Activated T-cell treated with anti-CD3 and anti-CD28 coated beads, Interleukin-2, amount 50 U/mL, for 1 hour (primary cell): ENCODE results near the gene RASGRP3.

Source experiments
- DNase-seq: peaks from one replicate; pipeline ENCODE4 v3.0.0-alpha.2; 2020

RASGRP3 gene

GRCh38 chr2:33595385-33595784 is 118.9 kb downstream of the RASGRP3 start:
- no peak for DNase-seq

DNA sequence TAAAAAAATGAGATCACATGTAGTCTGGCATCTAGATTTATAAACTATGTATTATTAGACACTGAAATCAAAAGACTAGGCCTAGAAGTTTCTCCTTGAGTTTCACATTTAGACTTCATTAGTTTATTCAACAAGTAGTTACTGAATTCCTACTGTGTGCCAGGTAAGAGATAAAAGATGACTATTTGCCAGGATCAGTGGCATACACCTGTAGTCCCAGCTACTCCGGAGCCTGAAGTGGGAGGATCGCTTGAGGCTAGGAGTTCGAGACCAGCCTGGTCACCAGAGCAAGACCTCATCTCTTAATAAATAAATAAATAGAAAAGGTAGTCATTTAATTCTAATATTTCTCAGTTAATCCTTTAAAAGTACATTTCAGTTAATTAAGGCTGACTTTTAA is 120.6 kb downstream of the RASGRP3 start:
- DNase-seq: no peak

- DNase-seq: peak; percentile 44
These were observed 122.2 kb downstream of the RASGRP3 start for GRCh38 chr2:33598561-33599174.

GRCh38 chr2:33599175-33599942 is 122.9 kb downstream of the RASGRP3 start, which contains the start of gene FAM98A:
Gene FAM98A (minus strand): TSS chr2:33599299. CDS start chr2:33599221, 78 bp downstream.
- DNase-seq: peak; percentile 98

DNA sequence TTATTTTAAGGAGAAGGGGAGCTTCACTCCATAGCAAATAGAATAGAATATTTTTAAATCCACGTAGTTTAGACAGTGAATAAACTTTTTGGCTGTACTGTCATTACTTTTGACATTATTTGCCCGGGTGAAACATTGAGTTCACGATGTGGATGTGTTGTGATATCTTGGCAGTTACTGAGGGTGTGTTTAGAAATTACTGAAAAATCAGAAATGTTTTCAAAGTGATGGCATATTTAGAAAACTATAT is 123.4 kb downstream of the RASGRP3 start:
- DNase-seq: no peak

DNA sequence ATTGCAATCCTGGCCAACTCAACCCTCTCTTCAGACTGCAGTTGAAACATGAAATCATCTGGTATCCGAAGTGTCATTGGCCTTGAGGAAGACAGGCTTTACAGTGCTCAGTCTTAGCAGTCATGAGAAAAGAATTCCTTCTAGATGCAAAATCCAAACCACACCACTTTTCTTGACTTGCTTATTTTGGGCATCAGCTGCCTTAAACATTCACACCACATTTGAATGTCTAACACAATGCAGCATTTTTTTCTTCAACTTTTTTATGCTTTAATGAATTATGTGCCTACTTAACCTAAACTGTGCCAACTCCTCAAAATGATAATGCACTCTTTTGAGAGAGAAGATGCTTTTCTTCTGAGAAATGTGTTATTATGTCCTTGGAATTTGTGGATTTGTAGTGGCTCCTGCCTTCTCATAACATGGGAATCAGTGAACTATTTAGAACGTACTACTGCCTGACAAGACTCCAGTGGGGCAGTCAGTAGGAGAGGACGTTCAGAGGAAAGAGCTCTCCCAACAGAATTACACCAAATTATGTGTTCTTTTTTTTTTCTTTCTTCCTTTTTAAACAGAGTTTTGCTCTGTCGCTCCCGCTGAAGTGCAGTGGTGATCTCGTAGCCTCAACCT is 125.9 kb downstream of the RASGRP3 start:
- no peak for DNase-seq

DNA sequence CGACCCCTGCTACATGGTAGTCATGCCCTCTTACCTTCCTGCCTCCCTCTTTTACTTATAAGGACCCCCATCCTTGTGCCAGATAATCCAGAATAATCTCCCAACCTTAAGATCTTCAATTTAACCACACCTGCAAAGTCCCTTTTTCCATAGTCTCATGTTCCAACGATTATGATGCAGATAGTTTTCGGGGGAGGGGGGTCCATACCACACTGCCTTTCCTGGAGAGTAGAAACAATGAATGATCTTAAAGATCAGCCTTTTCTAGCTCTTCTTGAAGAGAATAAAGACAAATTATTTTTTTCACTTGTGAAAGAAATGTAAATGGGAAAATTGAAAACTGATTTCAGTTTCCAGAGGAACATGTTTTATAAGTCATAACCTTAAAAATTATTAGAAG is 127.0 kb downstream of the RASGRP3 start:
- DNase-seq: no peak

- DNase-seq: no peak
These were observed 128.6 kb downstream of the RASGRP3 start for GRCh38 chr2:33605056-33605455.

DNA sequence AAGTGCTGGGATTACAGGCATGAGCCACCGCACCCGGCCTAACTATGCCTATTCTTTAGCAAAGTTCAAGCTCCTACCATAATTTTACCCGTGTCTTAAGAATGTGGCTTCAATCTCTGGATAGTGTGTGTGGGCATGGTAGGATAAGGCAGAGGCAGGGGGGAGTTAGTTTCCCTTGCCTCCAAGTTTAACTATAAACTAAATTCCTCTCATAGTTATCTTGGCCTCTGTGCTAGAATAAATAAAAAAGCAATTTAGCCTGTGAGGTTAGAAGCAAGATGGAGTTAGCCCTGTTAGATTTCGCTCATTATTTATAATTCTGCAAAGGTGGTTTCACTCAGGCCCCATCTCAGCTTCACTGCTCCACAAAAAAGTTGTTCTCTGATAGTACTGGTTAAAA is 129.7 kb downstream of the RASGRP3 start:
- no peak for DNase-seq

DNA sequence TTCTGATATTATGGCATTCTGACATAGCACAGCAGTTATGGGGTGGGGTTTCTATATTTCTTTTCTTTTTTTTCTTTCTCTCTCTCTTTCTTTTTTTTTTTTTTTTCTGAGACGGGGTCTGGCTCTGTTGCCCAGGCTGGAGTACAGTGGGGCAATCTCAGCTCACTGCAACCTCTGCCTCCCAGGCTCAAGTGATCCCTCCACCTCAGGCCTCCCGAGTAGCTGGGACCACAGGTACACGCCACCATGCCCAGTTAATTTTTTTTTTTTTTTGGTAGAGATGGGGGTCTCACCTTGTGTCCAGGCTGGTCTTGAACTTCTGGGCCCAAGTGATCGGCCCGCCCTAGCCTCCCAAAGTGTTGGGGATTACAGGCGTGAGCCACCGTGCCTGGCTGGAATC is 130.2 kb downstream of the RASGRP3 start:
- no peak for DNase-seq

- DNase-seq: no peak
These were observed 130.8 kb downstream of the RASGRP3 start for GRCh38 chr2:33607251-33607721.

DNA sequence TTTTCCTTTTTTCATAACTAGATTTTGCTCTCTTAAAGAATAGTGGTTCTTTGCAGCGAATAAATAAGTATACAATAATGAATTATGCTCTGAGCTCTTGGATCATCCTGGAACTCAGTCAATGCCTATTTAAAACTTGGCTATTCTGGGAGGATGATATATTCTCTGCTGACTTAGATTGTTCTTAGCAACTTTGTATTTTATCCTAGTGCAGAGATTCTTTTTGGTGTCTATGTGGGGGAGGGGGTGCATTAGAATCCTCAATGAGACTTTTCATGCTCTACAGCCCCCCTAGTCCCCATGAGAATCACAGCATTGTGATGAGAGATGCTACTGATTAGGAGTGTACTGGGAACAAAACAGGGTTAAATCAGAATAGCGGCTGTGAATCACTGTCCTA is 131.5 kb downstream of the RASGRP3 start:
- no peak for DNase-seq

DNA sequence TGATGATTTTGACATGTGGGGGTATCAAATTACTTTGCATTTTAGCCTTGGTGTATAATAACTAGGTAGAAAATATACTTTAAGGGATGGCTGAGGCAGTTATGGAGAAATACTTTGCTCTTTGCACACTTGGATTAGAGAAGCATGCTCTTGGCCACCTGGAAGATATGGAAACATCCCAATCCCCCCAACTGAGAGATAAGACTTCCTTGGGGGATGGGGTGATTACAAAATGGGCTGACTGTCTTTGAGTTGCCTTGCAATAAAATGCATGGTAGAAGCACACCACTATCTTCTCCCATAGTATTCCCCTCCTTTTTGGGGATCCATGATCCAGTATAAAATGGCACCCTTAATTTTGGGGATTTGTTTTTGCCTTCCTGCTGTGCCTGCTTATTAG is 137.7 kb downstream of the RASGRP3 start:
- no peak for DNase-seq
